CD8-positive, alpha-beta memory T cell (primary cell): ENCODE data around the gene RAVER2. TPM values are rescaled to one million over a fixed set of nuclear protein-coding genes. Genes with fewer than 3 reads are reported as not detected.

ENCODE experiments used
- CTCF ChIA-PET: fragments of 350-600 bp; sonication (Branson Sonifier 250); formaldehyde crosslinking; loops from one replicate; lab custom pipeline; 2021; ENCODE audit warnings: antibody characterized with exemption; lab: Charles Lee
- POLR2A ChIA-PET: fragments of 350-600 bp; sonication (Branson Sonifier 250); formaldehyde crosslinking; loops from one replicate; lab custom pipeline; 2021; ENCODE audit warnings: antibody characterized with exemption; lab: Charles Lee
- DNase-seq, 5 donors: peaks; one replicate each; pipeline versions ENCODE4 v3.0.0 to v3.0.0-alpha.2; 2020 to 2022; ENCODE audit warnings: mixed read lengths in 1 of 5
- H3K27ac ChIP-seq: one replicate; pipeline ENCODE4 v1.7.0; 2013; ENCODE audit warnings: low read depth, mild to moderate bottlenecking, low read length, moderate library complexity
- H3K27me3 ChIP-seq: 2 replicates; pipeline ENCODE4 v1.7.0; 2013; ENCODE audit warnings: low read length, mild to moderate bottlenecking; ENCODE audit not compliant: insufficient read depth, poor library complexity, severe bottlenecking
- H3K36me3 ChIP-seq: 2 replicates; pipeline ENCODE4 v1.7.0; 2013; ENCODE audit warnings: mild to moderate bottlenecking, low read length, moderate library complexity; ENCODE audit not compliant: insufficient read depth
- H3K4me1 ChIP-seq: 2 replicates; pipeline ENCODE4 v1.7.0; 2013; ENCODE audit warnings: mild to moderate bottlenecking, low read length, moderate library complexity; ENCODE audit not compliant: insufficient read depth
- H3K4me3 ChIP-seq: 2 replicates; pipeline ENCODE4 v1.7.0; 2013; ENCODE audit warnings: mild to moderate bottlenecking, low read length
- H3K9me3 ChIP-seq: 2 replicates; pipeline ENCODE4 v1.7.0; 2013; ENCODE audit warnings: mild to moderate bottlenecking, low read length
- H3K27ac Mint-ChIP-seq, 8 donors: one replicate each; pipeline ENCODE4 v1.8.0; 2020 to 2021; ENCODE audit warnings: mixed read lengths in 8 of 8, mild to moderate bottlenecking in 6 of 8, inconsistent platforms in 3 of 8, moderate library complexity in 3 of 8
- H3K27me3 Mint-ChIP-seq, 2 donors: one replicate each; pipeline ENCODE4 v1.8.0; 2020 to 2021; ENCODE audit warnings: mixed read lengths in 2 of 2, mild to moderate bottlenecking in 1 of 2, moderate library complexity in 1 of 2
- H3K36me3 Mint-ChIP-seq, 3 donors: one replicate each; pipeline ENCODE4 v1.8.0; 2020 to 2021; ENCODE audit warnings: mixed read lengths in 3 of 3, inconsistent platforms in 1 of 3, mild to moderate bottlenecking in 1 of 3
- H3K4me1 Mint-ChIP-seq, 3 donors: one replicate each; pipeline ENCODE4 v1.8.0; 2020 to 2021; ENCODE audit warnings: mixed read lengths in 3 of 3, inconsistent platforms in 1 of 3, mild to moderate bottlenecking in 1 of 3
- H3K4me3 Mint-ChIP-seq, 7 donors: one replicate each; pipeline ENCODE4 v1.8.0; 2020 to 2021; ENCODE audit warnings: mixed read lengths in 7 of 7, mild to moderate bottlenecking in 6 of 7, moderate library complexity in 4 of 7, inconsistent platforms in 2 of 7
- H3K9me3 Mint-ChIP-seq, 5 donors: one replicate each; pipeline ENCODE4 v1.8.0; 2020 to 2022; ENCODE audit warnings: mixed read lengths in 5 of 5, mild to moderate bottlenecking in 3 of 5, moderate library complexity in 2 of 5, inconsistent platforms in 1 of 5
- polyA plus RNA-seq: library from polyadenylated mRNA; unstranded; fragments of 300-500 nt; fragmentation: Illumina TruSeq; gene quantifications from one replicate; pipeline ENCODE4 v1.2.3, GENCODE V29; 2021
- total RNA-seq, 2 experiments: library from RNA; stranded (reverse); gene quantifications; one replicate each; pipeline ENCODE4 v1.2.3, GENCODE V29; 2021

Gene RAVER2
- total and polyA plus RNA-seq, 3 experiments from 2014 or later, result 1.5 to 6.8 (median 6.7) TPM

GRCh38 chr1:64750092-64750491, 5.2 kb downstream of the RAVER2 start:
- no peaks in the 10 kb centered on the region for H3K9me3 Mint-ChIP-seq
- H3K4me1 Mint-ChIP-seq, result peaks cover 7 to 47% (median 13%) of the 10 kb centered on the region in 3 donors
- no peak overlapping the region for H3K27ac Mint-ChIP-seq
- CTCF ChIA-PET, result no interaction called here
- no peak overlapping the region for H3K4me3 Mint-ChIP-seq
- Histone ChIP-seq H3K9me3 (no peaks in the 10 kb centered on the region), H3K4me1 (no peaks in the 10 kb centered on the region), H3K36me3 (no peaks in the 10 kb centered on the region), H3K27me3 (no peaks in the 10 kb centered on the region), H3K27ac (no peak overlapping the region), H3K4me3 (no peak overlapping the region)
- POLR2A ChIA-PET, result no interaction called here
- H3K27me3 Mint-ChIP-seq, result peaks cover 0 to 4% of the 10 kb centered on the region in 2 donors
- H3K36me3 Mint-ChIP-seq, result peaks cover 0 to 5% (median 0%) of the 10 kb centered on the region in 3 donors
- no peak for DNase-seq

DNA sequence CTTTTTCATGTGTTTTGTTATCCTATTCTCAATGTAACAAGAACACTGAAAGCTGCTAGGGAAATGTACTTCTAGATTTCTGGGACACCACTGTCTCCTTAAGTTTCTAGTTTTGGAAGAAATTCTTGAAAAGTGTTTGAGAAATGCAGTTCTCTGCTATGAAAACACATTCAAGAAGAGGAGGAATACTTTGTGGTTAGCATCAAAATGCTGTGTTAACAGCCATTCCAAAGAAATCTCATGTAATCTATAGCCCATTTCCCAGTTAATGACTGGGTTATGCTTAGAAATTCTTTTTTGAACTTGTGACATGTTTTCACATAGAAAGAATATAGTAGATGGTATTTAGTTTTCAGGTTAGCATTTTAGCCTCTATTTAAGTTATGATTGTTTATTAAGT, 6.0 kb downstream of the RAVER2 start:
- no peak overlapping the region for H3K27ac ChIP-seq
- ChIA-PET POLR2A (no interaction called here), CTCF (no interaction called here)
- H3K36me3 ChIP-seq, result no peaks in the 10 kb centered on the region
- no peaks in the 10 kb centered on the region for H3K27me3 ChIP-seq
- Mint-ChIP-seq H3K36me3 (no peaks in the 10 kb centered on the region), H3K9me3 (no peaks in the 10 kb centered on the region), H3K27me3 (peaks cover 0 to 4% of the 10 kb centered on the region in 2 donors), H3K4me3 (no peak overlapping the region), H3K4me1 (peaks cover 5 to 49% (median 9%) of the 10 kb centered on the region in 3 donors), H3K27ac (no peak overlapping the region)
- H3K9me3 ChIP-seq, result no peaks in the 10 kb centered on the region
- H3K4me1 ChIP-seq, result no peaks in the 10 kb centered on the region
- no peak for DNase-seq
- no peak overlapping the region for H3K4me3 ChIP-seq

- Mint-ChIP-seq H3K36me3 (peaks cover 0 to 19% (median 4%) of the 10 kb centered on the region in 3 donors), H3K9me3 (peaks cover 0 to 8% (median 4%) of the 10 kb centered on the region in 5 donors), H3K27me3 (peaks cover 0 to 4% of the 10 kb centered on the region in 2 donors), H3K4me1 (peaks cover 0 to 25% (median 0%) of the 10 kb centered on the region in 3 donors), H3K27ac (no peak overlapping the region), H3K4me3 (no peak overlapping the region)
- no peaks in the 10 kb centered on the region for H3K9me3 ChIP-seq
- no peak overlapping the region for H3K27ac ChIP-seq
- H3K36me3 ChIP-seq, result no peaks in the 10 kb centered on the region
- no peaks in the 10 kb centered on the region for H3K27me3 ChIP-seq
- H3K4me3 ChIP-seq, result no peak overlapping the region
- ChIA-PET CTCF (no interaction called here), POLR2A (interaction anchor here (0.6 kb wide), 1 partner anchor 248 kb away, joined by 5 read pairs; no protein-coding TSS in a partner anchor)
- DNase-seq, result no peak
- no peaks in the 10 kb centered on the region for H3K4me1 ChIP-seq
Observed at GRCh38 chr1:64754173-64754572, 9.3 kb downstream of the RAVER2 start.

DNA sequence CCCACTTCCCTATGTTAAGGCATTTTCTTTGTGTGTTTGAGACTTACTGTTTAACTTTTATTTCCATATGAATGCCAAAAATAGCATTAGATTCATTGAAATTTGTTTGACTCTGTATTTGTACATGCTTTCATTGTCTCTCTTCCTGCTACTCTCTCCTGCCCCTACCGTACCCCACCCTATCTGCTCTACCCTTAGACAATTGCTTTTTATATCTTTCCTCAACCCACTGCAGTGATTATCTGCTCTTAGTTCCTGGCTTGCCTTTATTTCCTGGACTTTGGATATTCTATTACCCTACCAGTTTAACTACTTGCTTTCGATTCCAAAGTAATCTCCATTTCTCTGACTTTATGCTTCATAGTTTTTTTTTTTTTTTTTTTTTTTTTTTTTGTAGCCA, 10.5 kb downstream of the RAVER2 start:
- CTCF ChIA-PET, result no interaction called here
- no peak for DNase-seq

DNA sequence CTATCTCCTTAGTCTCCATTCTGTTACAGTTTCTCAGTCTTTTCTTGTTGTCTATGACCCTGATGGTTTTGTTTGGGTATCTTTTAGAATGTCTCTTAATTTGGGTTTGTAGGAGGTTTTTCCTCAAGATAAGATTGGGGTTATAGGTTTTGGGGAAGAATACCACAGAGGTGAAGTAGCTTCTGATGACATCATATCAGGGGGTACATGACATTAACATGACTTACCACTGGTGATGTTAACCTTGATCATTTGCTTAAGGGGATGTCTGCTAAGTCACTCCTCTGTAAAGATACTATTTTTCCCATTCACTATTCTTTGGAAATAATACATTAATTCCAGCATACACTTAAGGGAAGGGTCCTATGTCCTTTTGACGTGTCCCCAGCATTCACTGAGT, 11.9 kb downstream of the RAVER2 start:
- Histone ChIP-seq H3K4me3 (no peak overlapping the region), H3K36me3 (no peaks in the 10 kb centered on the region), H3K27ac (peak overlapping the region; percentile 48), H3K9me3 (no peaks in the 10 kb centered on the region), H3K27me3 (no peaks in the 10 kb centered on the region), H3K4me1 (no peaks in the 10 kb centered on the region)
- Mint-ChIP-seq H3K27me3 (peaks cover 0 to 4% of the 10 kb centered on the region in 2 donors), H3K27ac (no peak overlapping the region), H3K4me1 (peaks cover 0 to 19% (median 0%) of the 10 kb centered on the region in 3 donors), H3K36me3 (peaks cover 0 to 19% (median 4%) of the 10 kb centered on the region in 3 donors), H3K4me3 (no peak overlapping the region), H3K9me3 (peaks cover 0 to 8% (median 4%) of the 10 kb centered on the region in 5 donors)
- ChIA-PET CTCF (no interaction called here), POLR2A (no interaction called here)
- no peak for DNase-seq

More for the DNA sequence above, 10.5 kb downstream of the RAVER2 start:
- no peaks in the 10 kb centered on the region for H3K36me3 ChIP-seq
- Mint-ChIP-seq H3K4me1 (peaks cover 0 to 19% (median 0%) of the 10 kb centered on the region in 3 donors), H3K27me3 (peaks cover 0 to 4% of the 10 kb centered on the region in 2 donors), H3K9me3 (peaks cover 0 to 8% (median 4%) of the 10 kb centered on the region in 5 donors), H3K27ac (no peak overlapping the region), H3K36me3 (peaks cover 0 to 19% (median 4%) of the 10 kb centered on the region in 3 donors), H3K4me3 (no peak overlapping the region)
- POLR2A ChIA-PET, result no interaction called here
- no peak overlapping the region for H3K4me3 ChIP-seq
- no peaks in the 10 kb centered on the region for H3K4me1 ChIP-seq
- H3K27me3 ChIP-seq, result no peaks in the 10 kb centered on the region
- H3K27ac ChIP-seq, result no peak overlapping the region
- no peaks in the 10 kb centered on the region for H3K9me3 ChIP-seq

DNA sequence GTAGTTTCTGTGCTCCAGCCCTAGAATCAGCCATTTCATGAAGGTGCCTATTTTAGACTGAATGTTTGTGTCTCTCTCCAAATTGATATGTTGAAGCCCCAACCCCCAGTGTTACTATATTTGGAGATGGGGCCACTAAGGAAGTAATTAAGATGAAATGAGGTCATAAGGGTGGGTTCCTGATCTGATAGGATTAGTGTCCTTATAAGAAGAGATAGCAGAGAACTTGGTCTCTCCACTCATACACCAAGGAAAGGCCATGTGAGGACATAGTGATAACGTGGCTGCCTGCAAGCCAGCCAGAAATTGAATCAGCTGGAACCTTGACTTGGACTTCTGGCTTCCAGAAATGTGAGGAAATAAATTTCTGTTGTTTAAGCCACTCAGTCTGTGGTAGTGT, 12.3 kb downstream of the RAVER2 start:
- Histone ChIP-seq H3K4me1 (no peaks in the 10 kb centered on the region), H3K36me3 (no peaks in the 10 kb centered on the region), H3K9me3 (no peaks in the 10 kb centered on the region), H3K27me3 (no peaks in the 10 kb centered on the region), H3K27ac (peak overlapping the region; percentile 48), H3K4me3 (no peak overlapping the region)
- ChIA-PET CTCF (no interaction called here), POLR2A (no interaction called here)
- no peak overlapping the region for H3K4me3 Mint-ChIP-seq
- H3K27me3 Mint-ChIP-seq, result peaks cover 0 to 4% of the 10 kb centered on the region in 2 donors
- H3K9me3 Mint-ChIP-seq, result peaks cover 0 to 8% (median 4%) of the 10 kb centered on the region in 5 donors
- H3K36me3 Mint-ChIP-seq, result peaks cover 0 to 19% (median 4%) of the 10 kb centered on the region in 3 donors
- no peak for DNase-seq
- H3K27ac Mint-ChIP-seq, result no peak overlapping the region
- peaks cover 0 to 19% (median 0%) of the 10 kb centered on the region in 3 donors for H3K4me1 Mint-ChIP-seq

DNA sequence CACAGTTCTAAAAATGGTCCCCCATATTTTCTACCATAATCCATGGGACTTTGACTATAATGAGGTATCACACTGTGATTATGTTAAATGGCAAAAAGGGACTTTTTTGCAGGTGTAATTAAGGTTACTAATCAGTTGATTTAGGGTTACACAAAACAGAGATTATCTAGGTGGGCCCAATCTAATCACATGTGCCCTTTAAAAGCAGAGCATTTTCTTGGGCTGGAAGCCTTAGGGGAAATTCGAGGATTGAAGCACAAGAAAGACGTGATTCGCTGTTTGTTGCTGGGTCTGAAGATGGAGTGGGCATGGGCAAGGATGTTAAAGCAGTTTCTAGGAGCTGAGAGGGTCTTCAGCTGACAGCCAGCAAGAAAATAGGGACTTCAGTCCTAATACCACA, 13.4 kb downstream of the RAVER2 start:
- H3K36me3 ChIP-seq, result no peaks in the 10 kb centered on the region
- Mint-ChIP-seq H3K27me3 (no peaks in the 10 kb centered on the region), H3K9me3 (peaks cover 0 to 8% (median 4%) of the 10 kb centered on the region in 5 donors), H3K27ac (no peak overlapping the region), H3K4me1 (peaks cover 0 to 19% (median 0%) of the 10 kb centered on the region in 3 donors), H3K4me3 (no peak overlapping the region), H3K36me3 (peaks cover 0 to 19% (median 4%) of the 10 kb centered on the region in 3 donors)
- no peak overlapping the region for H3K27ac ChIP-seq
- ChIA-PET CTCF (no interaction called here), POLR2A (no interaction called here)
- H3K4me1 ChIP-seq, result no peaks in the 10 kb centered on the region
- H3K27me3 ChIP-seq, result no peaks in the 10 kb centered on the region
- no peak for DNase-seq
- H3K9me3 ChIP-seq, result no peaks in the 10 kb centered on the region
- no peak overlapping the region for H3K4me3 ChIP-seq

- Histone ChIP-seq H3K36me3 (no peaks in the 10 kb centered on the region), H3K9me3 (no peaks in the 10 kb centered on the region), H3K4me1 (no peaks in the 10 kb centered on the region), H3K27me3 (no peaks in the 10 kb centered on the region), H3K27ac (no peak overlapping the region), H3K4me3 (no peak overlapping the region)
- ChIA-PET CTCF (no interaction called here), POLR2A (no interaction called here)
- no peaks in the 10 kb centered on the region for H3K27me3 Mint-ChIP-seq
- DNase-seq, result no peak
- H3K4me1 Mint-ChIP-seq, result peaks cover 0 to 10% (median 0%) of the 10 kb centered on the region in 3 donors
- H3K4me3 Mint-ChIP-seq, result no peak overlapping the region
- H3K27ac Mint-ChIP-seq, result no peak overlapping the region
- H3K36me3 Mint-ChIP-seq, result peaks cover 0 to 19% (median 4%) of the 10 kb centered on the region in 3 donors
- H3K9me3 Mint-ChIP-seq, result peaks cover 0 to 8% (median 4%) of the 10 kb centered on the region in 5 donors
Observed at GRCh38 chr1:64759968-64760367, 15.1 kb downstream of the RAVER2 start.
